ENCODE measurements around the gene ZNF862.

The ZNF862 gene

GRCh38 chr7:149793261-149793660 lies 44.9 kb upstream of the ZNF862 start:
- H3K9ac ChIP-seq (ENCODE audit: low read depth, low read length, poor library complexity, severe bottlenecking): no peak overlapping the region
- TF ChIP-seq, protein P1, sequence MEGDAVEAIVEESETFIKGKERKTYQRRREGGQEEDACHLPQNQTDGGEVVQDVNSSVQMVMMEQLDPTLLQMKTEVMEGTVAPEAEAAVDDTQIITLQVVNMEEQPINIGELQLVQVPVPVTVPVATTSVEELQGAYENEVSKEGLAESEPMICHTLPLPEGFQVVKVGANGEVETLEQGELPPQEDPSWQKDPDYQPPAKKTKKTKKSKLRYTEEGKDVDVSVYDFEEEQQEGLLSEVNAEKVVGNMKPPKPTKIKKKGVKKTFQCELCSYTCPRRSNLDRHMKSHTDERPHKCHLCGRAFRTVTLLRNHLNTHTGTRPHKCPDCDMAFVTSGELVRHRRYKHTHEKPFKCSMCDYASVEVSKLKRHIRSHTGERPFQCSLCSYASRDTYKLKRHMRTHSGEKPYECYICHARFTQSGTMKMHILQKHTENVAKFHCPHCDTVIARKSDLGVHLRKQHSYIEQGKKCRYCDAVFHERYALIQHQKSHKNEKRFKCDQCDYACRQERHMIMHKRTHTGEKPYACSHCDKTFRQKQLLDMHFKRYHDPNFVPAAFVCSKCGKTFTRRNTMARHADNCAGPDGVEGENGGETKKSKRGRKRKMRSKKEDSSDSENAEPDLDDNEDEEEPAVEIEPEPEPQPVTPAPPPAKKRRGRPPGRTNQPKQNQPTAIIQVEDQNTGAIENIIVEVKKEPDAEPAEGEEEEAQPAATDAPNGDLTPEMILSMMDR (conservative IDR thresholded peaks at IDR 0.05; ENCODE audit: low read length): no peak
- no peak for TF ChIP-seq EZH2phosphoT487 (IDR thresholded peaks at IDR 0.05; ENCODE audit: borderline replicate concordance)
- H3K9me2 ChIP-seq (replicated peaks; ENCODE audit: low read depth, low read length): no peaks in the 10 kb centered on the region
- H3K36me3 ChIP-seq (ENCODE audit: insufficient read depth, low read length): no peaks in the 10 kb centered on the region
- H3K27me3 ChIP-seq (ENCODE audit: insufficient read depth, low read length, poor library complexity, severe bottlenecking): no peaks in the 10 kb centered on the region
- H2AFZ ChIP-seq (ENCODE audit: low read length): no peak overlapping the region
- H3F3A ChIP-seq (ENCODE audit: low read depth): no peaks in the 10 kb centered on the region
- H3K9me3 ChIP-seq (ENCODE audit: insufficient read depth, low read depth, low read length): no peaks in the 10 kb centered on the region
- H3K79me2 ChIP-seq (ENCODE audit: insufficient read depth, low read length): no peaks in the 10 kb centered on the region
- H3K4me3 ChIP-seq (ENCODE audit: low read length, poor library complexity, severe bottlenecking): no peak overlapping the region
- no peaks in the 10 kb centered on the region for H4K20me1 ChIP-seq (ENCODE audit: insufficient read depth, low read length, poor library complexity, severe bottlenecking)
- no peak overlapping the region for H3K4me2 ChIP-seq (ENCODE audit: low read depth, low read length, poor library complexity, severe bottlenecking)
- H3K4me1 ChIP-seq (ENCODE audit: insufficient read depth, low read length, poor library complexity, severe bottlenecking): no peaks in the 10 kb centered on the region

DNA sequence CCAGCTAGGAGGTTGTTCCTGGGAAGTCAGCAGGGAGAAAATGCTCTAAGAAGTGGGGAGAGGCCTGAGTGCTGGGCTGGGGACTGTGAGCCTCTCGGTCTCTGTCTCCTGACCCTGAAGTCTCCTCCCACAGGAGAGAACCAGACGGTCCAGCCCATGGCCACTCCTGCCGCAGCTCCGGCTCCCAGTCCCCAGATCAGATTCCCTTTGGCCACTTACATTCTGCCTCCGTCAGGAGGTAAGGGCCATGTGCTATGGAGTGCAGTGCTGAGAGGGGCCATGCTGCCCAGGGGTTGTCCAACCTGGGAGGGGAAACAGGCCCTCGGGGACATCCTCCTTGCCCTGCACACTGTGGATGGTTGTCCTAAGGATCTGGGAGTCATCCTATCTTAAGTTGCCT lies 43.5 kb upstream of the ZNF862 start:
- Histone ChIP-seq H3K9ac (ENCODE audit: low read depth, low read length, poor library complexity, severe bottlenecking) (no peak overlapping the region), H3K27me3 (ENCODE audit: insufficient read depth, low read length, poor library complexity, severe bottlenecking) (no peaks in the 10 kb centered on the region)
- TF ChIP-seq EZH2phosphoT487 (IDR thresholded peaks at IDR 0.05; ENCODE audit: borderline replicate concordance): no peak
- TF ChIP-seq, protein P1 (conservative IDR thresholded peaks at IDR 0.05; ENCODE audit: low read length): no peak

GRCh38 chr7:149795126-149795525 lies 43.0 kb upstream of the ZNF862 start:
- TF ChIP-seq EZH2phosphoT487 (IDR thresholded peaks at IDR 0.05; ENCODE audit: borderline replicate concordance): no peak
- TF ChIP-seq, protein P1 (conservative IDR thresholded peaks at IDR 0.05; ENCODE audit: low read length): no peak
- Histone ChIP-seq H3K79me2 (ENCODE audit: insufficient read depth, low read length) (no peaks in the 10 kb centered on the region), H3F3A (ENCODE audit: low read depth) (no peaks in the 10 kb centered on the region), H3K9ac (ENCODE audit: low read depth, low read length, poor library complexity, severe bottlenecking) (no peak overlapping the region), H3K27me3 (ENCODE audit: insufficient read depth, low read length, poor library complexity, severe bottlenecking) (no peaks in the 10 kb centered on the region), H3K4me1 (ENCODE audit: insufficient read depth, low read length, poor library complexity, severe bottlenecking) (no peaks in the 10 kb centered on the region), H3K4me2 (ENCODE audit: low read depth, low read length, poor library complexity, severe bottlenecking) (no peak overlapping the region), H4K20me1 (ENCODE audit: insufficient read depth, low read length, poor library complexity, severe bottlenecking) (no peaks in the 10 kb centered on the region), H3K9me2 (replicated peaks; ENCODE audit: low read depth, low read length) (no peaks in the 10 kb centered on the region), H3K36me3 (ENCODE audit: insufficient read depth, low read length) (no peaks in the 10 kb centered on the region), H2AFZ (ENCODE audit: low read length) (no peak overlapping the region), H3K4me3 (ENCODE audit: low read length, poor library complexity, severe bottlenecking) (no peak overlapping the region), H3K9me3 (ENCODE audit: insufficient read depth, low read depth, low read length) (no peaks in the 10 kb centered on the region)

More for the DNA sequence above, 43.5 kb upstream of the ZNF862 start:
- Histone ChIP-seq H3K9me2 (replicated peaks; ENCODE audit: low read depth, low read length) (no peaks in the 10 kb centered on the region), H2AFZ (ENCODE audit: low read length) (no peak overlapping the region), H3K36me3 (ENCODE audit: insufficient read depth, low read length) (no peaks in the 10 kb centered on the region), H3K4me3 (ENCODE audit: low read length, poor library complexity, severe bottlenecking) (no peak overlapping the region), H3K4me1 (ENCODE audit: insufficient read depth, low read length, poor library complexity, severe bottlenecking) (no peaks in the 10 kb centered on the region), H3K9me3 (ENCODE audit: insufficient read depth, low read depth, low read length) (no peaks in the 10 kb centered on the region), H3K4me2 (ENCODE audit: low read depth, low read length, poor library complexity, severe bottlenecking) (no peak overlapping the region), H3K79me2 (ENCODE audit: insufficient read depth, low read length) (no peaks in the 10 kb centered on the region), H3F3A (ENCODE audit: low read depth) (no peaks in the 10 kb centered on the region), H4K20me1 (ENCODE audit: insufficient read depth, low read length, poor library complexity, severe bottlenecking) (no peaks in the 10 kb centered on the region)
